GM12878 (cell line): ENCODE results near the gene DPP6. TPM values are rescaled to one million over a fixed set of nuclear protein-coding genes. Genes with fewer than 3 reads are reported as not detected.

ENCODE experiments used
- ATAC-seq: fragments of 200-7000 bp; cut with Tn5 transposase; 3 replicates; pipeline ENCODE4 v1.9.1; 2020; ENCODE audit warnings: mild to moderate bottlenecking, moderate library complexity
- BruUV-seq: library from RNA; stranded (reverse); fragments of 400-500 nt; replicated peaks from 2 replicates; lab custom pipeline; 2021; lab: Mats Ljungman, UMichigan
- CTCF ChIA-PET: fragments of 300-600 bp; sonication (Branson Sonifier 250); formaldehyde crosslinking; extraction: SDS; loops from one replicate; lab custom pipeline; 2021; ENCODE audit warnings: inconsistent platforms; lab: Yijun Ruan, JAX
- POLR2A ChIA-PET: fragments of 350-600 bp; formaldehyde crosslinking; extraction: SDS; loops from one replicate; lab custom pipeline; 2021; ENCODE audit warnings: inconsistent platforms; lab: Charles Lee
- RAD21 ChIA-PET: fragments of 300-600 bp; sonication (Branson Sonifier 250); formaldehyde crosslinking; loops from one replicate; lab custom pipeline; 2023; ENCODE audit warnings: antibody characterized with exemption; ENCODE audit not compliant: unreplicated experiment; lab: Charles Lee
- SMC1A ChIA-PET: fragments of 300-600 bp; sonication (Branson Sonifier 250); formaldehyde crosslinking; loops from one replicate; lab custom pipeline; 2023; ENCODE audit not compliant: unreplicated experiment, uncharacterized antibody; lab: Charles Lee
- DNase-seq: peaks from one replicate; pipeline ENCODE4 v3.0.0-alpha.2; 2011; ENCODE audit warnings: low read depth, low spot score
- FAIRE-seq: peaks from 3 replicates; lab custom pipeline; 2011; peaks lifted over from hg19 to GRCh38; lab: Jason Lieb, UNC
- H2AFZ ChIP-seq: 2 replicates; pipeline ENCODE4 v1.6.0; 2011; ENCODE audit warnings: low read depth, low read length, control low read depth; ENCODE audit not compliant: control insufficient read depth
- H3K27ac ChIP-seq: 2 replicates; pipeline ENCODE4 v1.5.1; 2011; ENCODE audit warnings: control low read depth; ENCODE audit not compliant: control insufficient read depth, insufficient read depth
- H3K27me3 ChIP-seq, 2 experiments: replicated peaks in 1 of 2; 2 replicates each; pipeline versions ENCODE4 v1.6.0 to v1.6.1; 2011; ENCODE audit warnings: low read length in 1 of 2; ENCODE audit not compliant: control insufficient read depth in 2 of 2, insufficient read depth in 2 of 2
- H3K36me3 ChIP-seq, 2 experiments: 2 replicates each; pipeline ENCODE4 v1.5.1; 2011; ENCODE audit warnings: low read length in 1 of 2; ENCODE audit not compliant: control insufficient read depth in 2 of 2, insufficient read depth in 2 of 2
- H3K4me1 ChIP-seq: 2 replicates; pipeline ENCODE4 v1.6.1; 2011; ENCODE audit warnings: mild to moderate bottlenecking, low read length, moderate library complexity, mixed read lengths; ENCODE audit not compliant: control insufficient read depth, insufficient read depth
- H3K4me2 ChIP-seq: 2 replicates; pipeline ENCODE4 v1.6.0; 2011; ENCODE audit warnings: control low read depth; ENCODE audit not compliant: control insufficient read depth, insufficient read depth
- H3K4me3 ChIP-seq: fragments of 200-600 bp; sonication (generic); 2 replicates; pipeline ENCODE4 v1.5.1; 2016
- H3K79me2 ChIP-seq: 2 replicates; pipeline ENCODE4 v1.6.0; 2011; ENCODE audit warnings: low read length; ENCODE audit not compliant: control insufficient read depth, insufficient read depth
- H3K9ac ChIP-seq: 2 replicates; pipeline ENCODE4 v1.8.0; 2011; ENCODE audit warnings: low read length, control low read depth, mixed read lengths; ENCODE audit not compliant: control insufficient read depth, insufficient read depth
- H3K9me3 ChIP-seq: replicated peaks from 3 replicates; pipeline ENCODE4 v1.5.1; 2011; ENCODE audit warnings: mild to moderate bottlenecking, low read length; ENCODE audit not compliant: control insufficient read depth, insufficient read depth
- H4K20me1 ChIP-seq: 2 replicates; pipeline ENCODE4 v1.6.0; 2011; ENCODE audit not compliant: control insufficient read depth, insufficient read depth
- CHD4 ChIP-seq: fragments of 200-600 bp; sonication (generic); IDR thresholded peaks from 2 replicates; pipeline ENCODE4 v1.6.1; 2016; ENCODE audit warnings: mild to moderate bottlenecking
- FOS ChIP-seq: IDR thresholded peaks from 3 replicates; pipeline ENCODE4 v1.6.1; 2011; ENCODE audit warnings: borderline replicate concordance; ENCODE audit not compliant: insufficient read length; ENCODE audit errors: extremely low read depth
- LARP7 ChIP-seq: fragments of 450-650 bp; IDR thresholded peaks from 2 replicates; pipeline ENCODE4 v1.6.1; 2017; ENCODE audit warnings: mild to moderate bottlenecking
- WGBS: methylation state at CpG from one replicate; pipeline ENCODE4 v1.1.6; 2016; ENCODE audit warnings: low lambda C conversion rate; ENCODE audit not compliant: insufficient replicate concordance, insufficient coverage; ENCODE audit errors: missing lambda C conversion rate; 5-methylcytosine and 5-hydroxymethylcytosine counted together
- in situ Hi-C: fragments of 300-500 bp; cut with MboI; formaldehyde crosslinking; loops from 9 replicates; pipeline ENCODE4 v1.14.3; 2018; ENCODE audit warnings: mixed read lengths
- intact Hi-C: fragments of 100-400 bp; cut with micrococcal nuclease; formaldehyde crosslinking; loops from one replicate; pipeline ENCODE4 v1.14.2; 2022; ENCODE audit not compliant: unreplicated experiment
- polyA plus RNA-seq, 11 experiments: library from polyadenylated mRNA; depleted of rRNA in 4 of 11; unstranded in 6 of 11; stranded (reverse) in 5 of 11; fragments of >200 nt; fragmentation: Nextera tagmentation in 4 of 11; fragmentation: Illumina TruSeq in 1 of 11; extraction: Ambion mirVana in 4 of 11; extraction: Trizol in 1 of 11; gene quantifications; 1 replicate in 1 of 11; 2 replicates in 10 of 11; pipeline versions ENCODE4 v1.2.1 to v1.2.3, GENCODE V29; 2011 to 2016; ENCODE audit warnings: inconsistent platforms in 2 of 11, missing spikeins in 2 of 11, low read depth in 1 of 11
- total RNA-seq, 4 experiments: library from RNA; depleted of rRNA in 3 of 4; stranded (reverse); fragments of >200 nt in 3 of 4; fragmentation: Illumina TruSeq in 1 of 4; extraction: Trizol in 1 of 4; gene quantifications; 2 replicates each; pipeline versions ENCODE4 v1.2.1 to v1.2.3, GENCODE V29; 2013 to 2021
- TF ChIP-seq, protein P1 (sequence below): fragments of 450-650 bp; IDR thresholded peaks from 2 replicates; pipeline ENCODE4 v1.6.1; 2017; ENCODE audit warnings: mild to moderate bottlenecking, moderate library complexity

The DPP6 gene
- total and polyA plus RNA-seq, 10 of the 15 experiments (the other 5 are each of a cell fraction or from before 2014, with no cell fraction given): not detected

DNA sequence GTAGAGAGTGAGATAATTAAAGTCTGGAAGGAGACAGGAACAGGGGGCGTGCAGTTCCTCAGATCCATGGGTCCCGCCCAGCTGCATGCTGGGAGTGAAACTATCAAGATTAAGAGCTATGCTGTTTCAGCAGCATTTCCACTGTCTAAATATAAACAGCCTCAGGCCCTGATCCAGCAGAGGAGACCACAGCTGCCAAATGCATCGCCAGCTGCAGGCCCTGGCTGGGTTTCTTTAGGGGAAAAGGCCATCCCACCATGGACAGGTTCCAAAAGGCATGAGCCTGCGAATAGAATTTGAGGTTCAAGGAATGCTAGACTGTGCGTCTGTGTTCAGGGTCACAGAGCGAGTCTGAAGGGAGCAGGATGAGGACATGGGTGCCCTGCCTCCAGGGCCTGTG lies 539.3 kb downstream of the DPP6 start:
- Histone ChIP-seq H3K27me3 (no peaks in the 10 kb centered on the region), H3K9me3 (no peaks in the 10 kb centered on the region), H3K4me1 (no peaks in the 10 kb centered on the region), H3K79me2 (no peaks in the 10 kb centered on the region), H2AFZ (no peak overlapping the region), H3K4me3 (no peak overlapping the region), H4K20me1 (no peaks in the 10 kb centered on the region), H3K27ac (no peak overlapping the region), H3K4me2 (no peak overlapping the region), H3K36me3 (no peaks in the 10 kb centered on the region), H3K9ac (no peak overlapping the region)
- SMC1A ChIA-PET: no interaction called here
- RAD21 ChIA-PET: no interaction called here
- CTCF ChIA-PET: no interaction called here
- no TSS peak for BruUV-seq
- DNase-seq (no peak), FAIRE-seq (no peak), ATAC-seq (no peak)
- intact Hi-C loops: no loop called here
- in situ Hi-C loops: no loop called here
- POLR2A ChIA-PET: no interaction called here
- 41% methylated on average over 6 of the region's 6 CpGs for WGBS
- TF ChIP-seq, protein P1, sequence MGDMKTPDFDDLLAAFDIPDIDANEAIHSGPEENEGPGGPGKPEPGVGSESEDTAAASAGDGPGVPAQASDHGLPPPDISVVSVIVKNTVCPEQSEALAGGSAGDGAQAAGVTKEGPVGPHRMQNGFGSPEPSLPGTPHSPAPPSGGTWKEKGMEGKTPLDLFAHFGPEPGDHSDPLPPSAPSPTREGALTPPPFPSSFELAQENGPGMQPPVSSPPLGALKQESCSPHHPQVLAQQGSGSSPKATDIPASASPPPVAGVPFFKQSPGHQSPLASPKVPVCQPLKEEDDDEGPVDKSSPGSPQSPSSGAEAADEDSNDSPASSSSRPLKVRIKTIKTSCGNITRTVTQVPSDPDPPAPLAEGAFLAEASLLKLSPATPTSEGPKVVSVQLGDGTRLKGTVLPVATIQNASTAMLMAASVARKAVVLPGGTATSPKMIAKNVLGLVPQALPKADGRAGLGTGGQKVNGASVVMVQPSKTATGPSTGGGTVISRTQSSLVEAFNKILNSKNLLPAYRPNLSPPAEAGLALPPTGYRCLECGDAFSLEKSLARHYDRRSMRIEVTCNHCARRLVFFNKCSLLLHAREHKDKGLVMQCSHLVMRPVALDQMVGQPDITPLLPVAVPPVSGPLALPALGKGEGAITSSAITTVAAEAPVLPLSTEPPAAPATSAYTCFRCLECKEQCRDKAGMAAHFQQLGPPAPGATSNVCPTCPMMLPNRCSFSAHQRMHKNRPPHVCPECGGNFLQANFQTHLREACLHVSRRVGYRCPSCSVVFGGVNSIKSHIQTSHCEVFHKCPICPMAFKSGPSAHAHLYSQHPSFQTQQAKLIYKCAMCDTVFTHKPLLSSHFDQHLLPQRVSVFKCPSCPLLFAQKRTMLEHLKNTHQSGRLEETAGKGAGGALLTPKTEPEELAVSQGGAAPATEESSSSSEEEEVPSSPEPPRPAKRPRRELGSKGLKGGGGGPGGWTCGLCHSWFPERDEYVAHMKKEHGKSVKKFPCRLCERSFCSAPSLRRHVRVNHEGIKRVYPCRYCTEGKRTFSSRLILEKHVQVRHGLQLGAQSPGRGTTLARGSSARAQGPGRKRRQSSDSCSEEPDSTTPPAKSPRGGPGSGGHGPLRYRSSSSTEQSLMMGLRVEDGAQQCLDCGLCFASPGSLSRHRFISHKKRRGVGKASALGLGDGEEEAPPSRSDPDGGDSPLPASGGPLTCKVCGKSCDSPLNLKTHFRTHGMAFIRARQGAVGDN: no peak
- TF ChIP-seq CHD4: no peak
- TF ChIP-seq FOS: no peak
- TF ChIP-seq LARP7: no peak
